Lower leg skin (tissue), 4 donors: Measurements from ENCODE around the gene PEX5L. TPM values are rescaled to one million over a fixed set of nuclear protein-coding genes. Genes with fewer than 3 reads are reported as not detected.

ENCODE experiments used
- DNase-seq, 2 donors: peaks; one replicate each; pipeline ENCODE4 v3.0.0-alpha.2; 2019; ENCODE audit warnings: low spot score in 2 of 2
- H3K4me3 ChIP-seq: fragments of 200-600 bp; sonication (generic); 2 replicates; pipeline ENCODE4 v1.5.1; 2017; ENCODE audit warnings: mild to moderate bottlenecking, low read depth; ENCODE audit not compliant: poor library complexity, severe bottlenecking
- POLR2A ChIP-seq, 2 donors: fragments of 450-650 bp; IDR thresholded peaks; one replicate each; pipeline ENCODE4 v1.6.1; 2016 to 2017; ENCODE audit warnings: antibody characterized with exemption in 2 of 2, mild to moderate bottlenecking in 1 of 2, moderate library complexity in 1 of 2
- WGBS, 2 donors: methylation state at CpG; one replicate each; pipeline ENCODE4 v1.1.5; 2018; 5-methylcytosine and 5-hydroxymethylcytosine counted together
- intact Hi-C: fragments of 100-400 bp; cut with DNase I; formaldehyde crosslinking; loops from one replicate; pipeline ENCODE4 v1.15.0; 2023; ENCODE audit warnings: low total_unique reads
- total RNA-seq, 4 donors: library from RNA; depleted of rRNA; stranded (reverse); fragments of >200 nt; gene quantifications; one replicate each; pipeline ENCODE4 v1.1.0, GENCODE V29; 2016
- TF ChIP-seq, protein P1 (sequence below), 3 donors: fragments of 450-650 bp; IDR thresholded peaks; one replicate each; pipeline ENCODE4 v1.5.1; 2016; ENCODE audit warnings: antibody characterized with exemption in 3 of 3, mild to moderate bottlenecking in 3 of 3, moderate library complexity in 2 of 3

Gene PEX5L
- total RNA-seq, 4 donors from 2014 or later = not detected

DNA sequence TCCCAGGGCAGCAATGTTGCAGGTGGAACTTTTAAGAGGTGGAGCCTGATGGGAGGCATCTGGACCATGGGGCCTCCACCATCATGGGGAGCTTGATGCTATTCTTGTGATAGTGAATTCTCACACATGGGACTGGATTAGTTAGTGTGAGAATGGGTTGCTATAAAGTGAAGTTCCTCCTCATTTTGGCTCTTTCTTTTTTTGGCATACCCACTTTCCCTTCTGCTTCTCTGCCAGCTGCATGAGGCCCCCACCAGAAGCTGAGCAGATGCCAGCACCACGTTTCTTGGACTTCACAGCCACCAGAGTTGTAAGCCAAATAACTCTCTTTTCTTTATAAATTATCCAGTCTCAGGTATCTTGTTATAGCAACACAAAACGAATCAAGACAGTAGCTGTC is 101.0 kb downstream of the PEX5L start:
- H3K4me3 ChIP-seq = no peak overlapping the region
- TF ChIP-seq POLR2A (IDR thresholded peaks at IDR 0.05) = no peak
- TF ChIP-seq, protein P1, sequence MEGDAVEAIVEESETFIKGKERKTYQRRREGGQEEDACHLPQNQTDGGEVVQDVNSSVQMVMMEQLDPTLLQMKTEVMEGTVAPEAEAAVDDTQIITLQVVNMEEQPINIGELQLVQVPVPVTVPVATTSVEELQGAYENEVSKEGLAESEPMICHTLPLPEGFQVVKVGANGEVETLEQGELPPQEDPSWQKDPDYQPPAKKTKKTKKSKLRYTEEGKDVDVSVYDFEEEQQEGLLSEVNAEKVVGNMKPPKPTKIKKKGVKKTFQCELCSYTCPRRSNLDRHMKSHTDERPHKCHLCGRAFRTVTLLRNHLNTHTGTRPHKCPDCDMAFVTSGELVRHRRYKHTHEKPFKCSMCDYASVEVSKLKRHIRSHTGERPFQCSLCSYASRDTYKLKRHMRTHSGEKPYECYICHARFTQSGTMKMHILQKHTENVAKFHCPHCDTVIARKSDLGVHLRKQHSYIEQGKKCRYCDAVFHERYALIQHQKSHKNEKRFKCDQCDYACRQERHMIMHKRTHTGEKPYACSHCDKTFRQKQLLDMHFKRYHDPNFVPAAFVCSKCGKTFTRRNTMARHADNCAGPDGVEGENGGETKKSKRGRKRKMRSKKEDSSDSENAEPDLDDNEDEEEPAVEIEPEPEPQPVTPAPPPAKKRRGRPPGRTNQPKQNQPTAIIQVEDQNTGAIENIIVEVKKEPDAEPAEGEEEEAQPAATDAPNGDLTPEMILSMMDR (IDR thresholded peaks at IDR 0.05) = no peak
- intact Hi-C loops = no loop called here

GRCh38 chr3:179933914-179934313 is 102.8 kb downstream of the PEX5L start:
- 75 to 83% methylated on average over 4 of the region's 4 CpGs for WGBS, 2 donors
- DNase-seq = no peak
- intact Hi-C loops = no loop called here
- TF ChIP-seq, protein P1 (IDR thresholded peaks at IDR 0.05) = no peak
- no peak for TF ChIP-seq POLR2A (IDR thresholded peaks at IDR 0.05)
- no peak overlapping the region for H3K4me3 ChIP-seq

More for the DNA sequence above, 101.0 kb downstream of the PEX5L start:
- no peak for DNase-seq
- WGBS, 2 donors = 51 to 55% methylated on average over 2 of the region's 2 CpGs

GRCh38 chr3:179933080-179933479 is 103.7 kb downstream of the PEX5L start:
- WGBS, 2 donors = 63 to 65% methylated on average over 4 of the region's 4 CpGs
- no peak for DNase-seq
- TF ChIP-seq, protein P1 (IDR thresholded peaks at IDR 0.05) = no peak
- no peak for TF ChIP-seq POLR2A (IDR thresholded peaks at IDR 0.05)
- H3K4me3 ChIP-seq = no peak overlapping the region
- intact Hi-C loops = no loop called here

GRCh38 chr3:179932674-179933073 is 104.1 kb downstream of the PEX5L start:
- 87% methylated on average over 1 of the region's 1 CpG for WGBS, 2 donors
- no peak for DNase-seq
- TF ChIP-seq POLR2A (IDR thresholded peaks at IDR 0.05) = no peak
- TF ChIP-seq, protein P1 (IDR thresholded peaks at IDR 0.05) = no peak
- intact Hi-C loops = no loop called here
- no peak overlapping the region for H3K4me3 ChIP-seq

- no peak overlapping the region for H3K4me3 ChIP-seq
- intact Hi-C loops = no loop called here
- TF ChIP-seq, protein P1 (IDR thresholded peaks at IDR 0.05) = no peak
- WGBS, 2 donors = 15 to 37% methylated on average over 1 of the region's 1 CpG
- DNase-seq = no peak
Observed at GRCh38 chr3:179929091-179929529, 107.6 kb downstream of the PEX5L start.

- no peak for DNase-seq
- WGBS, 2 donors = 76 to 78% methylated on average over 3 of the region's 3 CpGs
- intact Hi-C loops = no loop called here
- H3K4me3 ChIP-seq = no peak overlapping the region
- TF ChIP-seq, protein P1 (IDR thresholded peaks at IDR 0.05) = no peak
- TF ChIP-seq POLR2A (IDR thresholded peaks at IDR 0.05) = no peak
Observed at GRCh38 chr3:179927191-179927590, 109.5 kb downstream of the PEX5L start.
